Raji (cell line): ENCODE data around the gene ZNF343.

Experiments
- POLR2A ChIP-seq: IDR thresholded peaks from 2 replicates; pipeline ENCODE4 v1.6.1; 2011; ENCODE audit warnings: low read depth, low read length, control low read depth; ENCODE audit not compliant: insufficient read depth

ZNF343 gene

DNA sequence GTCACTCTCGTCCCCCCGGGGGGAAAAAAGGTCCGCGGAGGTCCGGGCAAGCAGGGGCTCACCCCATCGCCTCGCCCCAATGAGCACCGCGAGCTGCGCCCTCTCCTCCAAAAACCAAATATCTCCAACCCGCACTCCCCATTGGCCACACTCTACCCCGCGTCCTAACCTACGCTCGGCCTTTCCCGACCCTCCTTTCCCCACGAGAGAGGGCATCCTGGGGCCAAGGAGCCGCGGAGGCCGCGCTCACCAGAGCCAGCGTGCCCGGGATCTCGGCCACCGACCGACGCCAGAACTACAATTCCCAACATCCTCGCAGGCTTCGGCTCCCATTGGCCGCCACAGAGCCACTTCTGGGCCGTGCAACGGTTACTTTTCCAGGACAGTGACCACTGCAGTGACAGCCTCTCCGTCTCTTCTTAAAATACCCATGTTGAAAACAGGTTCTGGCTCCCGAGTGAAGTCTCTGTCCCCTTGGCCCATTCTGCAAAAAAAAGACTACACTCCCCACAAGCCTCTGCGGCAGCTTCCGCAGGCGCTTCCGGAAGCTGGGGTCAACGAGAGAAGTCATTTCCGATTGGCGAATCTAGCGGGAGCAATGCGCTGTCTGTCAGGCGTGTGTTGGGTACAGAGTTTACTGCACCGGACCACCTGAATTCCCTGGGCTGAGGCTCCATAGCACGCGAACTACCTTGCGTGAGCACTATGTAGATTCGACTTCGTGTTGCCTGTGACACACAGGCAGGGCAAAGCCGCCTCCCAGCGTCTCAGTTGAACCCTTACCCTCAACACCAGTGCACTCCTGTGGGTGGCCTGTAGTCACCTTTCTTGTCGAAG is at the start of gene ZNF343:
ZNF343 (minus strand) TSS at position 285 of the 837 bp plus-strand sequence. CDS start 15,020 bp downstream, outside the sequence.
- peak; percentile 95 for TF ChIP-seq POLR2A

DNA sequence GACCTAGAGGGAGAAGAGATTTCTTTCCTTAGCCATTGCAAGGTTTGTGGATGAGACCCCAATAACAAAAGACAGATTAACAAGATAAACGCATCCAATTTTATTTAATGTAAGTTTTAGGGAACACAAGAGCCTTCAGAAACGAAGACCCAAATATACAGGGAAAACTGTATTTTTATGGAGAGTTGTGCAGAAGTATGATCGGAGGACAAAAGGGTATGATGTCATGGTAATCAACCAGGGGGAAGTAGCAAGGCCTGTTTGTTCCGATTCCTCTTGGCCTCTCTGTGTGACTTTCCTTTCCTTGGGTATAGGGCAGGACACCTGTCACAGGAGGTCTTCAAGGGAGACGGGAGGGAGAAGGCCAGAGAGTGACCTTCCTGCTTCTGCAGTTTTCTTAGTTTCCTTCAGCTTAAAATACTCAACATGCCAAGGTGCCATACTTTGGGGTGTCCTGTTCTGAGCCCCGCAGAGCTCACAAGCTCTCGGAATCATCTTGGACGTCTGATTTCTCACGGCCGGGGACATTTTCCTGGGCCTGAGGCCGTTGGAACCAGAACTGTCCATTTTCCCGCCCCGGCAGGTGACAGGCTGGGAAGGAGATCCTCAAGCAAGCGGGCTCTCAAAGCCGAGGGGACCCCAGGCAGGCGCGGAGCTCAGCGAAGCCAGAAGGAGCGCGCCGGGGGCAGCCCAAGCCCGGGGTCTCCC is 49.3 kb upstream of the ZNF343 start:
- TF ChIP-seq POLR2A = no peak

DNA sequence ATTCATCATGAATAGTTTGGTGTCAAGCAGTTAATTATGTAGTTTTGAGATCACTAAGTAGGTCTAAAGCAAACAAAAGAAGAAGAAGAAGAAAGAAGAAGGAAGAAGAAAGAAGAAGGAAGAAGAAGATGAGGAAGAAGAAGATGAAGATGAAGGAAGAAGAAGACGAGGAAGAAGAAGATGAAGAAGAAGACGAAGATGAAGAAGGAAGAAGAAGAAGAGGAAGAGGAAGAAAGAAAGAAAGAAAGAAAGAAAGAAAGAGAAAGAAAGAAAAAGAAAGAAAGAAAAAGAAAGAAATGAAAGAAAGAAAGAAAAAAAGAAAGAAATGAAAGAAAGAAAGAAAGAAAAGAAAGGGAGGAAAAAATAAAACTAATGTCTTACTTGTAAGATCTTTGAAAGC is 36.9 kb upstream of the ZNF343 start:
- no peak for TF ChIP-seq POLR2A

DNA sequence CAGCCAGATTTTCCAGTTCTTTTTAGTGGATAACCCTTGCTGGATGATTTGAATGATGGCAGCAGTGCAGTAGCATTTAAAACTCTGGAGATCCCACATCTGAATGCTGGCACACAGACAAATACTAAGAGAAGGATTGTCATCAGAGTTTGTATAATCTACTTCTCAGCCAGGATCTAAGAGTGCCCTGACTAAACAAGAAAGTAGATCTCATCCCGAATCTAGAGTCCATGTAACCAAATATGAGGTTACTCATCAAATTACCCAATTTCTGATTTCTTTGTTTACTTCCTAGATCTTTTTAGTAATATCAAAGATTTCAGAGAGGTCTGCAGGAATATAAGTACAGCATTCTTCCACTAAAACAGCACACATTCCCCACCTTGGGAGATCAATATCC is 35.5 kb upstream of the ZNF343 start:
- TF ChIP-seq POLR2A = no peak

DNA sequence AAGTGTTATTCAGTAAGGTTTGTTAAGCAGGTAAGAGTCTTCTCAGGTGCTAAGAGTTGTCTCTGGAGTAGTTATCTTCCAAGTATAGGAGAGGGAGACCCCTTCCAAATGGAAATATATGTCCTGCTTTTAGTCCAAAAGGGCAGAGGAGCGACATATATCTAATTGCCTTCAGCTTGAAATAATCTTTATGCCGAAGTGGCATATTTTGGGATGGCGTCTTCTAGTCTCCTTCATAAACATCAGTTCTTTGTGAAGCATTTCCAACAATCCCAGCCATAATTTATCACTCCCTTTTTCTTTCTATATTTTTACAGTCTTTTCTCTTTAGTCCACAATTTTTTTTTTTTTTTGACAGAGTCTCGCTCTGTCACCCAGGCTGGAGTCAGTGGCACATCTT is 33.6 kb upstream of the ZNF343 start:
- TF ChIP-seq POLR2A = no peak

DNA sequence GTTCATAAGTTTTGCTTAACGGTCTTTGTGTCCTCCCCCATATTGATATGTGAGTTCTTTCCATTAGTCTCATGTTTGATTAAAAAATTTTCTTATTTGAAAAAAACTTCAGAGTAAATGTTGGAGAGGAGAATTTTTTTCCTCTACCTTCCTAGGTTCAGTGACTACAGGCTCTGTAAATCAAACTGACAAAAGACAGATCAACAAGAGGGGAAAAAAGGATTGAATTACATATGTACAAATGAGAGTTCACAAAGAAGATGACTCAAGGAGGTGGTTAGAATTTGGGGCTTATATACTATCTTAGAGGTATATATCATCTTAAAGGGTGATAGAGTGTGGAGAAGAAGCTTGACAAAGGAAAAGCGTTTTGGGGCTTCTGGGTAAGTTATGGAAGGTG is 33.2 kb upstream of the ZNF343 start:
- TF ChIP-seq POLR2A = no peak

DNA sequence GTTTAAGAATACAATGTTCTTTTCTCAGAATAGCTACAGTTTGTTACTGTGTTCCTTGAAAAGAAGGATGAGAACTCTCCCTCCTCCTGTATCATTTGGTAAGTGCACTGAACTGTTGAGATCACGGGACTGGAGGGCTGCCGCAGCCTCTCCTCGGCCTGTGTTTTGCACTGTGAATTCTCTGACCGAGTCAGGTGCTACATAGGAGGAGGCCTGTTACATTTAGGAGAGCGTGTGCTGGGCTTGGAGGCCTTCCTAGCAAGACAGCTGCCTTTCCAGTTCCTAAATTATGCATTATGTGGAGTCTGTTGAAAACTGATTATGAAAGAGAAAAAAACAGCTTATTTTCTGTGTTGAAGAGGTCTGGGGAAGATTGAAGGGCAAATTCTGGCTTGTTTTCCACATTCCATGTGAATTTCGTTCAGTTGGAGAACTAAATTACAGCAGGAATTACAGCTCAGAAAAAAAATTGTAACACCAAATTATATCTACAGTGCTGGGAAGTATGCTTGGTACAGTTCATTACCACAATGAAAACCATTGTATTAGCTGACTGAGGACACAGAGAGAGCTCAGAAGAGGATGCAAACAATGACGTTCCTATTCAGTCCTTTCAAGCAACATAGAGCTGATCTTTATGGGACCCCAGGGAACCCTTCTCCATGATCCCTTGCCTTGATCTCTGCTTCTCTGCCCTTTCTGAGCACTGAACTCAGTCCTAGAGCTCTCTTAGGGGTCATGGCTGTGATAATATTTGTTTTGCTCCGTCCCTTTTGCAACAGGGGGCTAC is 30.4 kb upstream of the ZNF343 start:
- no peak for TF ChIP-seq POLR2A

DNA sequence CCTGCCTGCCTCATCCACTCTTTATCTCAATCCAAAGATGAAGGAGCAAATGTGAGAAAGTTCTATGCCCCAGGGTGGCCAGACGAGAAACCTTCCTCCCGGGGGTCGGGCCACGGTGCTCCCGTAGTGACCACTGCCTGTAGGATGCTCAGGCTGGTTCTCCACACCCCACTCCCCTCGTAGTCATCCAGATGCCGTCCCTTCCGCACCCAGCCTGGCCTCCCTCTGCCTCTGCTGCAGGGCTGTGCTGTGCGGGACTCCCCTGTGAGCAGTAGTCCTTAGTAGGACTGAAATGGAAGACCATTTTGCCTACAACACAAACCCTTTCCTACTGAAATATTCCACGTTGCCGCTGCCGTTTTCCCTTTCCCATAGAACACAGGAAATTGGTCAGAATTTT is 29.6 kb upstream of the ZNF343 start:
- no peak for TF ChIP-seq POLR2A

DNA sequence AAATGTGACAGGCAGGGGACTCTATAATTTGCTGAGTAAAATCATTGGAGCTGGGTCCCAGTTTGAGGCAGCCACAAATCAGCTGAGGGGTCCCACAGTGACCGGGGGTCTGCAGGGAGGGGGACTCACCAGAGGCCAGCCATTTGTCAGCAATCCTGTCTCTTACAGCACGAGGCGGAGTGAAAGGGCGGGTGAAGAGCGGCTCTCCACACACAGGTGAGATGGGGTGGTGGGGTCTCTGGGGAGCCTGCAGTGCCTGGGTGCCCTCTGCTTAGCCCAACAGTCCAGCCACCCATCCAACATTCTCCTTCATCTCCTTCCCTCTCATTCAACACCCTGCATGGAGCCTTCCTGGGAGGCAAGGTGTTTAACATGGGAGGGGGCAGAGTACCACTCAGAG is 28.4 kb upstream of the ZNF343 start:
- no peak for TF ChIP-seq POLR2A

DNA sequence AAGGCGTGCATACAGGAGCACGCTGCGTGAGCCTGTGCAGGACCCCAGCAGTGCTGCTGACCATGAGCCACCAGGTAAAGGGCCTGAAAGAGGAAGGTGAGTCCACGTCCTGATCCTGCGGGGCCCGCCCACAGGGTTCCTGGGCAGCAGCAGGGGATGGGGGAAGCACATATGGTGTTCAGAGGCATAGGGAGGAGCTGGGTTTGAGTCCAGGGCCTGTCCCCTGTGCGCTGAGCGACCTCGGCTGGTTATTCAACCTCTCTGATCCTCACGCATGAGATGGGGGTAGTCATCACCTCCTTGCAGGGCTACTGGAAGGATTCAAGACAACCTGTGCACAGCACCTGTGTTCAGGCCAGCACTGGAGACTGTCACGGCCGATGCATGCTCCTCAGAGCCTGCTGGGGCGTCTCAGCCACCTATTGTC is 27.9 kb upstream of the ZNF343 start, which contains the start of gene TMC2:
TMC2 (plus strand) TSS at position 14 of the 427 bp plus-strand sequence; CDS start at position 63, 49 bp downstream.
- no peak for TF ChIP-seq POLR2A

DNA sequence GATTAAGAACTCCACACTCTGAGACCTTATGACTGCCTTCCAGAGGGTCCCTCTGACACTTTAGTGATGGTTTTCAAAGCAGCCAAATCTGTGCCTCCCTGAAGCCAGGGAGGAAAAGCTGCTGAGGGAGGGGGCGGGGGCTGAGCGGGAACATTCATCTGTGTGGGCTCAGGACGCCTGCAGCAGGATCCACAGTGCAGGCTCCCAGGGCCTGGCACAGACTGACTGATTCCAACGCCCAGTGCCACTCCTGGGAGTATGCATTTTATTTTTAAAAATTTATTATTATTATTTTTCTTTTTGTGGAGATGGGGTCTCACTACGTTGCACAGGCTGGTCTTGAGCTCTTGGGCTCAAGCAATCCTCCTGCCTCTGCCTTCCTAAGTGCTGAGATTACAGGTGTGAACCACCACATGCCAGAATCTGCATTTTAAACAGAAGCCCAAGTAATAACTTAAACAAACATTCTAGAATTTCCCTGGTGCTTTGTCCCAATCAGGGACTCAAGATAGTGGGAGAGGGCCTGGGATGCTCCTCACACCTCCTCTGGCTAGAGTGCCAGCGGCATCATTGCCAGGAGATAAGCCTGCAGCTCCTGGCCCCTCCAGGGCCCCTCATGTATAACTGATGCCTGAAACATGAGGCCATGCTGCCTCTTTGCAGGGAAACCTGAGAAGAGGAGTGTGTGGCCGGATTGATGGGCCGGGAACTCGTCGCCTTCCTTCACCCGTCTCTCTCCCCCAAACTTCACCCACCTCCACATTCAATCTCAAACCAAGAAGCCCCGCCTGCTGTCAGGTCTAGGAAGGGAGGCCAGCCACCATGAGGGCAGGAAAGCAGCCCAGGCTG is 27.2 kb upstream of the ZNF343 start:
- no peak for TF ChIP-seq POLR2A

DNA sequence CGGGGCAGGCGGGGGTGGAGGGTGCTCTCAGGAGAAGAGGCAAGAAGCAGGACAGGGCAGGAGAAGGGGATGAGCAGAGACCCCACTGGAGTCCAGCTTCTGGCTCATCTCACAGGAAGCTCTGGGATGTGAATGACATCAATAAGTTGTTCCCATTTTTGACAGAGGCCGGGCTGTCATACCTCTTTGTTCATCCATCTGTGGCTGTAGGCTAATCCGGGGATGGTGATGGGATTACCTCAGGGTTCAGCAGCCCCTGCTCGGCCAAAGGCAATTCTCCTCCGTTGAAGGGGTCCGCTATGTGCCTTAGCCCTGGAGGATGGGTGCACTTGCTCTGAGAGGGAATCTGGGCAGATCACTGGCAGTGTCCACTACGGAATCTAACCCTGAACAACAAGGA is 24.4 kb upstream of the ZNF343 start:
- TF ChIP-seq POLR2A = no peak

DNA sequence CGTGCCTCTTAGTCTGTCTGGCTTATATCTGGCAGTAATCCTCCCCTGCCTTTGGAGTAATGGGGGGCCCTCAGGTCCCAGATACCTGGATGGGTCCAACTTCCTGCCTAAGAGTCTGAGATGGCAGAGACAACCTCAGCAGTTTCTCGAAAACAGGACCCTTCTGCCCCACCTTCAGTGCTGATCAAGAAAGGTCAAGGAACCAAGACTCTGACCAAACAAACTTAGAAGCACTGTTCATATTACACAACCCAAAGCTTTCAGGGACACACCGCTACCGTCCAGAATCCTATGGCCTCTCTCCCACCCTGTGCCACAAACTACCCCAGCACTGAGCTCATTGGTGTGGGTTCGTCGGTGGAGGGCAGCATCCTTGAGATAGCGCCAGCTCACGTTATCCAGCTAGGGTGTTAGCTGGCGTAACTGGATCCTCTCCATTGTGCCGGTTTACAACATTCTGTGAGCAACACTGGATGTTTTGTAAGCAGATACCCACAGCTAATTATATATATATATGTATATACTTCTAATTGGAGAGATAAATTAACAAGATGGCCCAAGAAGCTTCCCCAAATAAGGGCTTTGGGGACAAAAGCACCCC is 20.1 kb upstream of the ZNF343 start:
- no peak for TF ChIP-seq POLR2A

DNA sequence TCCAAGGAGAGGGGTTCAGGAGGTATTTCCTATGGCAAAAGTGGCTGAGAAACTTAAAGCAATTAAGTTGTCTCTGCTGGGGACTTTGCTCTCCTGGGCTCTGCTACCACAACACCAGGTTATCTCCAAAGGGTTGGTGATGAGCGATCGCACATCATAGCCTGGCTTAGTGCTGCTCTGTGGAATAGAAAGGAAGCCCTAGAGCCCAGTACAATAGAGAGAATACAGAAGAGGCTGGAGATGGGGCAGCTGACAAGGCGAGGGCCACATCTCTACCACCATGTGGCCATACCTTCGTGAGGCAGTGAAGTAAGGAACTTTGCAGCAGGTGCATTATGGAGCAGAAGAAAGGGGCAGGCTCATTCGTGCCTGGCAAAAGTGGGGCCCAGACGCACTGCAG is 19.0 kb upstream of the ZNF343 start:
- no peak for TF ChIP-seq POLR2A
